Keratinocyte (primary cell): ENCODE measurements around the gene ANKRD2. TPM values are rescaled to one million over a fixed set of nuclear protein-coding genes. Genes with fewer than 3 reads are reported as not detected.
A peak's percentile ranks its signal among the peaks of the same experiment; 100 is the strongest.

Experiments used
- DNase-seq: peaks from one replicate; pipeline ENCODE4 v3.0.0-alpha.2; 2011; ENCODE audit warnings: low read depth, missing footprints, low spot score
- FAIRE-seq: peaks from 2 replicates; lab custom pipeline; 2011; peaks lifted over from hg19 to GRCh38; lab: Jason Lieb, UNC
- H2AFZ ChIP-seq: 2 replicates; pipeline ENCODE4 v1.6.0; 2012; ENCODE audit warnings: low read length, control low read depth, inconsistent platforms; ENCODE audit not compliant: control insufficient read depth
- H3K27ac ChIP-seq: 2 replicates; pipeline ENCODE4 v1.5.1; 2011; ENCODE audit warnings: low read length; ENCODE audit not compliant: control insufficient read depth, insufficient read depth
- H3K27me3 ChIP-seq: 3 replicates; pipeline ENCODE4 v1.6.0; 2011; ENCODE audit warnings: low read length; ENCODE audit not compliant: control insufficient read depth, insufficient read depth; ENCODE audit errors: extremely low read depth
- H3K36me3 ChIP-seq, 2 experiments: 2 replicates in 1 of 2; 3 replicates in 1 of 2; pipeline ENCODE4 v1.5.1; 2011; ENCODE audit warnings: low read length in 2 of 2, mild to moderate bottlenecking in 1 of 2; ENCODE audit not compliant: control insufficient read depth in 2 of 2, insufficient read depth in 2 of 2; ENCODE audit errors: extremely low read depth in 1 of 2
- H3K4me1 ChIP-seq: 3 replicates; pipeline ENCODE4 v1.5.1; 2011; ENCODE audit warnings: low read length; ENCODE audit not compliant: control insufficient read depth, insufficient read depth; ENCODE audit errors: extremely low read depth
- H3K4me2 ChIP-seq: 3 replicates; pipeline ENCODE4 v1.6.0; 2011; ENCODE audit warnings: low read depth, low read length; ENCODE audit not compliant: control insufficient read depth, insufficient read depth; ENCODE audit errors: extremely low read depth
- H3K4me3 ChIP-seq, 3 experiments: fragments of 200-600 bp in 1 of 3; sonication (generic) in 1 of 3; 2 replicates in 2 of 3; 3 replicates in 1 of 3; pipeline ENCODE4 v1.5.1; 2011 to 2016; ENCODE audit warnings: low read length in 3 of 3, mild to moderate bottlenecking in 3 of 3, control low read depth in 2 of 3, inconsistent platforms in 1 of 3, low read depth in 1 of 3, mixed read lengths in 1 of 3, mixed run types in 1 of 3, moderate library complexity in 1 of 3; ENCODE audit not compliant: control insufficient read depth in 2 of 3, insufficient read depth in 2 of 3; ENCODE audit errors: extremely low read depth in 1 of 3
- H3K79me2 ChIP-seq: 2 replicates; pipeline ENCODE4 v1.6.0; 2012; ENCODE audit warnings: low read length; ENCODE audit not compliant: control insufficient read depth, insufficient read depth
- H3K9ac ChIP-seq: 3 replicates; pipeline ENCODE4 v1.6.0; 2011; ENCODE audit warnings: low read length; ENCODE audit not compliant: control insufficient read depth, insufficient read depth; ENCODE audit errors: extremely low read depth
- H3K9me1 ChIP-seq: 3 replicates; pipeline ENCODE4 v1.6.0; 2011; ENCODE audit warnings: low read length; ENCODE audit not compliant: control insufficient read depth, insufficient read depth; ENCODE audit errors: extremely low read depth
- H3K9me3 ChIP-seq: 2 replicates; pipeline ENCODE4 v1.5.1; 2012; ENCODE audit warnings: low read depth, low read length; ENCODE audit not compliant: control insufficient read depth
- H4K20me1 ChIP-seq: 3 replicates; pipeline ENCODE4 v1.6.0; 2011; ENCODE audit warnings: low read length; ENCODE audit not compliant: control insufficient read depth, insufficient read depth; ENCODE audit errors: extremely low read depth
- CTCF ChIP-seq, 3 experiments: IDR thresholded peaks in 1 of 3; conservative IDR thresholded peaks in 1 of 3; optimal IDR thresholded peaks in 1 of 3; 2 replicates in 2 of 3; 3 replicates in 1 of 3; pipeline versions ENCODE3 to v1.5.1; 2011; ENCODE audit warnings: low read length in 3 of 3, mild to moderate bottlenecking in 3 of 3, moderate library complexity in 2 of 3, control low read depth in 1 of 3, inconsistent platforms in 1 of 3; ENCODE audit not compliant: insufficient read depth in 2 of 3; ENCODE audit errors: extremely low read depth in 1 of 3
- EZH2 ChIP-seq: IDR thresholded peaks from one replicate; pipeline ENCODE4 v1.6.1; 2012; ENCODE audit warnings: inconsistent platforms, mild to moderate bottlenecking, low read length, moderate library complexity
- dilution Hi-C: fragments of 300-500 bp; cut with MboI; formaldehyde crosslinking; loops from one replicate; pipeline ENCODE4 v1.7.0; 2020; ENCODE audit warnings: low sequenced_read_pairs; ENCODE audit not compliant: extremely low pct_ligation_motif_present
- polyA plus RNA-seq, 5 experiments: library from polyadenylated mRNA; depleted of rRNA in 3 of 5; stranded (reverse) in 3 of 5; stranded (forward) in 1 of 5; unstranded in 1 of 5; fragments of >200 nt; gene quantifications; 1 replicate in 1 of 5; 2 replicates in 3 of 5; 3 replicates in 1 of 5; pipeline versions ENCODE4 v1.2.1 to v1.2.3, GENCODE V29; 2011 to 2012; ENCODE audit warnings: missing spikeins in 2 of 5, low read depth in 1 of 5, low replicate concordance in 1 of 5

The ANKRD2 gene
- polyA plus RNA-seq, 1 donor (not counting 4 experiments of a cell fraction or from before 2014, with no cell fraction given): 0.38 TPM

GRCh38 chr10:97596101-97597082, 23.8 kb downstream of the ANKRD2 start:
- Histone ChIP-seq H3K9me3 (no peaks in the 10 kb centered on the region), H3K27ac (peak overlapping the region; percentile 17), H3K9ac (no peak overlapping the region), H4K20me1 (no peaks in the 10 kb centered on the region), H3K36me3 (no peaks in the 10 kb centered on the region), H3K4me2 (peak overlapping the region; percentile 36), H3K4me1 (peaks cover 18% of the 10 kb centered on the region), H3K9me1 (no peaks in the 10 kb centered on the region), H3K79me2 (no peaks in the 10 kb centered on the region), H2AFZ (no peak overlapping the region), H3K4me3 (no peak overlapping the region), H3K27me3 (no peaks in the 10 kb centered on the region)
- dilution Hi-C loops: no loop called here
- DNase-seq (no peak), FAIRE-seq (peak; percentile 81)
- no peak for TF ChIP-seq EZH2
- TF ChIP-seq CTCF (optimal IDR thresholded peaks at IDR 0.05 in 1 of 3, IDR thresholded peaks at IDR 0.05 in 1 of 3, conservative IDR thresholded peaks at IDR 0.05 in 1 of 3; ENCODE audit: extremely low read depth in 1 of 3, insufficient read depth in 2 of 3, low read length in 3 of 3): no peak

GRCh38 chr10:97597778-97598177, 25.2 kb downstream of the ANKRD2 start:
- H4K20me1 ChIP-seq: no peaks in the 10 kb centered on the region
- H3K4me1 ChIP-seq: peaks cover 18% of the 10 kb centered on the region
- dilution Hi-C loops: no loop called here
- no peak for TF ChIP-seq CTCF (optimal IDR thresholded peaks at IDR 0.05 in 1 of 3, IDR thresholded peaks at IDR 0.05 in 1 of 3, conservative IDR thresholded peaks at IDR 0.05 in 1 of 3; ENCODE audit: extremely low read depth in 1 of 3, insufficient read depth in 2 of 3, low read length in 3 of 3)
- no peak for TF ChIP-seq EZH2
- no peak overlapping the region for H3K9ac ChIP-seq
- no peak overlapping the region for H3K4me3 ChIP-seq
- H3K9me3 ChIP-seq: no peaks in the 10 kb centered on the region
- H3K4me2 ChIP-seq: no peak overlapping the region
- no peak overlapping the region for H3K27ac ChIP-seq
- DNase-seq (no peak), FAIRE-seq (peak; percentile 9)
- no peak overlapping the region for H2AFZ ChIP-seq
- H3K36me3 ChIP-seq: no peaks in the 10 kb centered on the region
- no peaks in the 10 kb centered on the region for H3K79me2 ChIP-seq
- H3K9me1 ChIP-seq: no peaks in the 10 kb centered on the region
- H3K27me3 ChIP-seq: no peaks in the 10 kb centered on the region
